GM12878 (cell line): ENCODE results near the gene SBNO2. TPM values are rescaled to one million over a fixed set of nuclear protein-coding genes. Genes with fewer than 3 reads are reported as not detected.

ENCODE experiments used
- ATAC-seq: fragments of 200-7000 bp; cut with Tn5 transposase; 3 replicates; pipeline ENCODE4 v1.9.1; 2020; ENCODE audit warnings: mild to moderate bottlenecking, moderate library complexity
- BruUV-seq: library from RNA; stranded (reverse); fragments of 400-500 nt; replicated peaks from 2 replicates; lab custom pipeline; 2021; lab: Mats Ljungman, UMichigan
- CTCF ChIA-PET: fragments of 300-600 bp; sonication (Branson Sonifier 250); formaldehyde crosslinking; extraction: SDS; loops from one replicate; lab custom pipeline; 2021; ENCODE audit warnings: inconsistent platforms; lab: Yijun Ruan, JAX
- POLR2A ChIA-PET: fragments of 350-600 bp; formaldehyde crosslinking; extraction: SDS; loops from one replicate; lab custom pipeline; 2021; ENCODE audit warnings: inconsistent platforms; lab: Charles Lee
- RAD21 ChIA-PET: fragments of 300-600 bp; sonication (Branson Sonifier 250); formaldehyde crosslinking; loops from one replicate; lab custom pipeline; 2023; ENCODE audit warnings: antibody characterized with exemption; ENCODE audit not compliant: unreplicated experiment; lab: Charles Lee
- SMC1A ChIA-PET: fragments of 300-600 bp; sonication (Branson Sonifier 250); formaldehyde crosslinking; loops from one replicate; lab custom pipeline; 2023; ENCODE audit not compliant: unreplicated experiment, uncharacterized antibody; lab: Charles Lee
- DNase-seq: peaks from one replicate; pipeline ENCODE4 v3.0.0-alpha.2; 2011; ENCODE audit warnings: low read depth, low spot score
- FAIRE-seq: peaks from 3 replicates; lab custom pipeline; 2011; peaks lifted over from hg19 to GRCh38; lab: Jason Lieb, UNC
- H2AFZ ChIP-seq: 2 replicates; pipeline ENCODE4 v1.6.0; 2011; ENCODE audit warnings: low read depth, low read length, control low read depth; ENCODE audit not compliant: control insufficient read depth
- H3K27ac ChIP-seq: 2 replicates; pipeline ENCODE4 v1.5.1; 2011; ENCODE audit warnings: control low read depth; ENCODE audit not compliant: control insufficient read depth, insufficient read depth
- H3K27me3 ChIP-seq, 2 experiments: replicated peaks in 1 of 2; 2 replicates each; pipeline versions ENCODE4 v1.6.0 to v1.6.1; 2011; ENCODE audit warnings: low read length in 1 of 2; ENCODE audit not compliant: control insufficient read depth in 2 of 2, insufficient read depth in 2 of 2
- H3K36me3 ChIP-seq, 2 experiments: 2 replicates each; pipeline ENCODE4 v1.5.1; 2011; ENCODE audit warnings: low read length in 1 of 2; ENCODE audit not compliant: control insufficient read depth in 2 of 2, insufficient read depth in 2 of 2
- H3K4me1 ChIP-seq: 2 replicates; pipeline ENCODE4 v1.6.1; 2011; ENCODE audit warnings: mild to moderate bottlenecking, low read length, moderate library complexity, mixed read lengths; ENCODE audit not compliant: control insufficient read depth, insufficient read depth
- H3K4me2 ChIP-seq: 2 replicates; pipeline ENCODE4 v1.6.0; 2011; ENCODE audit warnings: control low read depth; ENCODE audit not compliant: control insufficient read depth, insufficient read depth
- H3K4me3 ChIP-seq: fragments of 200-600 bp; sonication (generic); 2 replicates; pipeline ENCODE4 v1.5.1; 2016
- H3K79me2 ChIP-seq: 2 replicates; pipeline ENCODE4 v1.6.0; 2011; ENCODE audit warnings: low read length; ENCODE audit not compliant: control insufficient read depth, insufficient read depth
- H3K9ac ChIP-seq: 2 replicates; pipeline ENCODE4 v1.8.0; 2011; ENCODE audit warnings: low read length, control low read depth, mixed read lengths; ENCODE audit not compliant: control insufficient read depth, insufficient read depth
- H3K9me3 ChIP-seq: replicated peaks from 3 replicates; pipeline ENCODE4 v1.5.1; 2011; ENCODE audit warnings: mild to moderate bottlenecking, low read length; ENCODE audit not compliant: control insufficient read depth, insufficient read depth
- H4K20me1 ChIP-seq: 2 replicates; pipeline ENCODE4 v1.6.0; 2011; ENCODE audit not compliant: control insufficient read depth, insufficient read depth
- ATF2 ChIP-seq: IDR thresholded peaks from 2 replicates; pipeline ENCODE4 v1.6.1; 2012; ENCODE audit warnings: low read length, inconsistent platforms
- BRCA1 ChIP-seq: IDR thresholded peaks from 2 replicates; pipeline ENCODE4 v1.6.1; 2011; ENCODE audit warnings: low read depth, low read length, improper control_type of control experiment
- CTCF ChIP-seq, 3 experiments: IDR thresholded peaks in 2 of 3; conservative IDR thresholded peaks in 1 of 3; 2 replicates each; pipeline ENCODE4 v1.5.1; 2011; ENCODE audit warnings: low read depth in 3 of 3, low read length in 3 of 3, mild to moderate bottlenecking in 3 of 3, control low read depth in 2 of 3, moderate library complexity in 2 of 3, inconsistent platforms in 1 of 3, mixed read lengths in 1 of 3; ENCODE audit not compliant: control insufficient read depth in 2 of 3, insufficient read depth in 1 of 3; ENCODE audit errors: extremely low read depth in 1 of 3
- IRF3 ChIP-seq: fragments of 450-650 bp; IDR thresholded peaks from 2 replicates; pipeline ENCODE4 v1.6.1; 2014; ENCODE audit warnings: mild to moderate bottlenecking
- MYC ChIP-seq: IDR thresholded peaks from 2 replicates; pipeline ENCODE4 v1.6.1; 2011; ENCODE audit warnings: mild to moderate bottlenecking, low read length, moderate library complexity, inconsistent platforms; ENCODE audit not compliant: insufficient read depth, insufficient replicate concordance, insufficient read length, severe bottlenecking
- NFXL1 ChIP-seq: fragments of 450-650 bp; IDR thresholded peaks from 2 replicates; pipeline ENCODE4 v1.6.1; 2017; ENCODE audit warnings: antibody characterized with exemption, mild to moderate bottlenecking, borderline replicate concordance
- POLR2A ChIP-seq: IDR thresholded peaks from 2 replicates; pipeline ENCODE4 v1.6.1; 2011; ENCODE audit warnings: low read depth, mild to moderate bottlenecking, low read length
- POLR2AphosphoS5 ChIP-seq: IDR thresholded peaks from 2 replicates; pipeline ENCODE4 v1.6.1; 2011; ENCODE audit warnings: mild to moderate bottlenecking, low read length, inconsistent platforms
- WGBS: methylation state at CpG from one replicate; pipeline ENCODE4 v1.1.6; 2016; ENCODE audit warnings: low lambda C conversion rate; ENCODE audit not compliant: insufficient replicate concordance, insufficient coverage; ENCODE audit errors: missing lambda C conversion rate; 5-methylcytosine and 5-hydroxymethylcytosine counted together
- in situ Hi-C: fragments of 300-500 bp; cut with MboI; formaldehyde crosslinking; loops from 9 replicates; pipeline ENCODE4 v1.14.3; 2018; ENCODE audit warnings: mixed read lengths
- intact Hi-C: fragments of 100-400 bp; cut with micrococcal nuclease; formaldehyde crosslinking; loops from one replicate; pipeline ENCODE4 v1.14.2; 2022; ENCODE audit not compliant: unreplicated experiment
- polyA plus RNA-seq, 11 experiments: library from polyadenylated mRNA; depleted of rRNA in 4 of 11; unstranded in 6 of 11; stranded (reverse) in 5 of 11; fragments of >200 nt; fragmentation: Nextera tagmentation in 4 of 11; fragmentation: Illumina TruSeq in 1 of 11; extraction: Ambion mirVana in 4 of 11; extraction: Trizol in 1 of 11; gene quantifications; 1 replicate in 1 of 11; 2 replicates in 10 of 11; pipeline versions ENCODE4 v1.2.1 to v1.2.3, GENCODE V29; 2011 to 2016; ENCODE audit warnings: inconsistent platforms in 2 of 11, missing spikeins in 2 of 11, low read depth in 1 of 11
- total RNA-seq, 4 experiments: library from RNA; depleted of rRNA in 3 of 4; stranded (reverse); fragments of >200 nt in 3 of 4; fragmentation: Illumina TruSeq in 1 of 4; extraction: Trizol in 1 of 4; gene quantifications; 2 replicates each; pipeline versions ENCODE4 v1.2.1 to v1.2.3, GENCODE V29; 2013 to 2021

SBNO2 gene
- total and polyA plus RNA-seq, 10 of the 15 experiments (the other 5 are each of a cell fraction or from before 2014, with no cell fraction given): 0.08 to 44.6 (median 5.4) TPM

DNA sequence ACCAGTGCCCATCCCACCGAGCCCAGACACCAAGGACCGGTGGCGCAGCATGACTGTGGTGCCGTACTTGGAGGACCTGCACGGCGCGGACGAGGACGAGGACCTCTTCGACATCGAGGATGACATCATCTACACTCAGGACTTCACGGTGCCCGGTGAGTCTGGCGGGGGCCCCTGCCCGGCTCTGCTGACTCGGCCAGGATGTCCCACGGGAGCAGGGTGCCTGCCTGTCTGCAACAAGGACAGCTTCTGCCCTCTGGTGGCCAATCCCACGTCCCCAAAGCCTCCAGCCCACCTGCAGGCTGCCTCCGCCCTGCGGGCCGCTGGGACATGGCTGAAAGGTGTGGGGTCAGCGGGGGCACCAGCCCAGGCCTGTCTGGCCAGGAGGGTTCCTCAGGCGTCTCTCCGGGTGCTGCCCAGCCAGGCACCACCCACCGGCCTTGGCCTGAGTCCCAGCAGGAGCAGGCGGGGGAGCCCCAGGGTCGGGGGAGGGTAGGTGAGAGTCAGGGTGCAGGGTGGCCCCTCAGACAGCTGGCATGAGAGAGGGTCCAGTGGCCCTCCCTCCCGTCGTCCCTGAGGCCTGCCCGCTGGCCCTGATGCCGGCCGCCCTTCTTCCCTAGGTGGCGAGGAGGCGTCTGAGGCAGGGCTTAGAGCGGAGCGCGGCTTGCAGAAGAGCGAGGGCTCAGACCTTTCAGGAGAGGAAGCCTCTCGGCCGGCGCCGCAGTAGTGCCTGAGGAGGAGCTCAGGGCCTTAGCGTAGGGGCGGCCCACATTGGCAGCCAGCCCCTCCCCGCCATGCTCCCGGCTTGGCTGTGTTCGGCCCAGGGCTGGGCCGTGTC is 49.2 kb upstream of the SBNO2 start (continued):
- TF ChIP-seq IRF3: no peak
- TF ChIP-seq NFXL1: no peak
- TF ChIP-seq POLR2A: peak; percentile 19; the same call in 1 of the 2 replicates
- no peak for TF ChIP-seq ATF2

GRCh38 chr19:1222394-1222793 is 48.3 kb upstream of the SBNO2 start:
- ATAC-seq: peak; percentile 64
- Histone ChIP-seq H3K9ac (no peak overlapping the region), H3K4me2 (no peak overlapping the region), H3K36me3 (peaks cover 3 to 24% of the 10 kb centered on the region in 2 experiments; a peak in 3 of 4 replicates), H3K4me1 (no peaks in the 10 kb centered on the region), H3K27ac (no peak overlapping the region), H2AFZ (no peak overlapping the region), H3K4me3 (no peak overlapping the region), H3K9me3 (no peaks in the 10 kb centered on the region), H3K27me3 (no peaks in the 10 kb centered on the region), H4K20me1 (no peaks in the 10 kb centered on the region), H3K79me2 (peaks cover 2% of the 10 kb centered on the region)
- RAD21 ChIA-PET: interaction anchor here (0.7 to 1.0 kb wide), 2 partner anchors 18 to 109 kb away, joined by 3 read pairs; no protein-coding TSS in a partner anchor
- TF ChIP-seq MYC (no peak), CTCF (IDR thresholded peaks at IDR 0.05 in 2 of 3, conservative IDR thresholded peaks at IDR 0.05 in 1 of 3; ENCODE audit: control insufficient read depth in 2 of 3, extremely low read depth in 1 of 3, insufficient read depth in 1 of 3, low read depth in 3 of 3, low read length in 3 of 3) (peak in 2 of 3 experiments; percentile 4 to 32; a peak in 2 of 6 replicates), POLR2AphosphoS5 (no peak), BRCA1 (no peak)
- BruUV-seq: no TSS peak
- 81% methylated on average over 12 of the region's 14 CpGs for WGBS
- intact Hi-C loops: no loop called here
- CTCF ChIA-PET: interaction anchor here (0.6 to 1.8 kb wide), 5 partner anchors 19 to 203 kb away, joined by 3 to 7 read pairs (median 4); partner anchors contain the start of gene ATP5F1D
- SMC1A ChIA-PET: interaction anchor here (1.5 kb wide), 1 partner anchor 11 kb away, joined by 3 read pairs; no protein-coding TSS in a partner anchor
- DNase-seq: no peak
- POLR2A ChIA-PET: no interaction called here
- FAIRE-seq: no peak
- in situ Hi-C loops: no loop called here
